Mammary epithelial cell (primary cell): ENCODE data around the gene DOK7.

Experiments
- CTCF ChIP-seq, 2 donors: IDR thresholded peaks in 1 of 2; conservative IDR thresholded peaks in 1 of 2; 2 replicates each; pipeline ENCODE4 v1.5.1; 2011 to 2012; ENCODE audit warnings: inconsistent platforms in 2 of 2, low read length in 2 of 2, mild to moderate bottlenecking in 2 of 2, control low read depth in 1 of 2, low read depth in 1 of 2; ENCODE audit not compliant: insufficient read depth in 1 of 2; ENCODE audit errors: extremely low read depth in 1 of 2
- EZH2 ChIP-seq: IDR thresholded peaks from 2 replicates; pipeline ENCODE4 v1.6.1; 2012; ENCODE audit warnings: low read length, inconsistent platforms, borderline replicate concordance

GRCh38 chr4:3416821-3417221, 46.3 kb upstream of the DOK7 start:
- TF ChIP-seq CTCF (conservative IDR thresholded peaks at IDR 0.05 in 1 of 2, IDR thresholded peaks at IDR 0.05 in 1 of 2; ENCODE audit: extremely low read depth in 1 of 2, insufficient read depth in 1 of 2, low read depth in 1 of 2, low read length in 2 of 2): no peak
- TF ChIP-seq EZH2: no peak
